Activated CD4-positive, alpha-beta T cell treated with anti-CD3 and anti-CD28 coated beads, Interleukin-2, amount 10 ng/mL, durations not matched to agents 24 days and 14 days (primary cell): ENCODE results near the gene CAPN3. TPM values are rescaled to one million over a fixed set of nuclear protein-coding genes. Genes with fewer than 3 reads are reported as not detected.
A peak's percentile ranks its signal among the peaks of the same experiment; 100 is the strongest.

ENCODE experiments used
- DNase-seq: peaks from one replicate; pipeline ENCODE4 v3.0.0; 2022
- H3K27ac Mint-ChIP-seq: one replicate; pipeline ENCODE4 v1.8.0; 2022; ENCODE audit warnings: mild to moderate bottlenecking, mixed read lengths
- H3K27me3 Mint-ChIP-seq: one replicate; pipeline ENCODE4 v1.8.0; 2022; ENCODE audit warnings: mixed read lengths
- H3K36me3 Mint-ChIP-seq: one replicate; pipeline ENCODE4 v1.8.0; 2022; ENCODE audit warnings: low read depth, mild to moderate bottlenecking, mixed read lengths
- H3K4me1 Mint-ChIP-seq: one replicate; pipeline ENCODE4 v1.8.0; 2021; ENCODE audit warnings: mixed read lengths
- H3K4me3 Mint-ChIP-seq: one replicate; pipeline ENCODE4 v1.8.0; 2022; ENCODE audit warnings: mild to moderate bottlenecking, moderate library complexity, mixed read lengths
- H3K9me3 Mint-ChIP-seq: one replicate; pipeline ENCODE4 v1.8.0; 2021; ENCODE audit warnings: mixed read lengths
- intact Hi-C: fragments of 100-400 bp; cut with micrococcal nuclease; formaldehyde crosslinking; loops from one replicate; pipeline ENCODE4 v1.15.1; 2023
- total RNA-seq: library from RNA; stranded (reverse); gene quantifications from 2 replicates; pipeline ENCODE4 v1.2.3, GENCODE V29; 2022

Gene CAPN3
- total RNA-seq, 1 donor from 2014 or later = 2.3 TPM

DNA sequence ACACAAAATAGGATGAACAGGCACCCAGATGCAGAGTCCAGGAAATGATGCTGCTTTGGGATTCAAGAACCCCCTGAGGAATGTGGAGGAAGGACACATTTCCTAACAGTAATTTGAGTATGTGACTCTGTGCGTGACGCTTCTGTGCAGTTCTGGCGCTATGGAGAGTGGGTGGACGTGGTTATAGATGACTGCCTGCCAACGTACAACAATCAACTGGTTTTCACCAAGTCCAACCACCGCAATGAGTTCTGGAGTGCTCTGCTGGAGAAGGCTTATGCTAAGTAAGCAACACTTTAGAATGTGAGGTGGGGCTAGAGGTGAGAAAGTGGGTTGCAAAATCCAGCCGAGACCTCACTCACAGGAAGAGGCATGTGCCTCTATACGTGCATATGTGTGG lies 28.3 kb downstream of the CAPN3 start:
- no peaks in the 10 kb centered on the region for H3K9me3 Mint-ChIP-seq
- no peak overlapping the region for H3K27ac Mint-ChIP-seq
- no peak for DNase-seq
- H3K27me3 Mint-ChIP-seq = no peaks in the 10 kb centered on the region
- H3K36me3 Mint-ChIP-seq = no peaks in the 10 kb centered on the region
- intact Hi-C loops = no loop called here
- no peaks in the 10 kb centered on the region for H3K4me1 Mint-ChIP-seq
- H3K4me3 Mint-ChIP-seq = no peak overlapping the region

DNA sequence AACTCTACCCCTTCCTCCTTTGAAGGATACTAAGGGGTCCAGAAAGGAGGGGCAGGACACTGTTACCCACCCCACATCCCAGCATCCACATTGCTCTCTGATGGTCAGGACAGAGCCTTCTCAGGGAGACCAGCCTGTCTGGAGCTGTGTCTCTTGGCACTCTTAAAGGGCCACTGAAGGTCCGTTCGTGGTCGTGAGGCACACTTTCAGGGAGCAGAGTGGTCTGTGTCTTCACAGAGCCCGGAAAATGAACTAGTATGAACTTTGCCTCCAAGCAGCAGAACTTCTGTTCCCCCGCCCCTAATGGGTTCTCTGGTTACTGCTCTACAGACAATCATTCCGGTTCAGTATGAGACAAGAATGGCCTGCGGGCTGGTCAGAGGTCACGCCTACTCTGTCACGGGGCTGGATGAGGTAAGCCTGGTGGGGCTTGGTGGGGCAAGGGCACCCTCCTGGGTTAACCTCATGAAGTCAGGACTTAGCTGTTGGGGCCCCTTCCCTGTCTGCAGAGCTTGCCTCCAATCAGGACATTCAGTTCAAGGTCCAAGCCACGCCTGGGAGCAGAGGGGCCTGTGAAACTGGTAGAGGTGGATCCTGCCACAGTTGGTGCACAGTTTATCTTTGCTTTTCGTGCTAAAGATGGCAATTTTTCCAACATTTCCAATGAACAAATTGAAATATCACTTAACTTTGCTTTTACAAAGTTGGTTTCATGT lies 33.2 kb downstream of the CAPN3 start:
- Mint-ChIP-seq H3K9me3 (no peaks in the 10 kb centered on the region), H3K4me3 (no peak overlapping the region), H3K4me1 (no peaks in the 10 kb centered on the region), H3K27ac (no peak overlapping the region), H3K27me3 (no peaks in the 10 kb centered on the region), H3K36me3 (no peaks in the 10 kb centered on the region)
- no peak for DNase-seq
- intact Hi-C loops = no loop called here

DNA sequence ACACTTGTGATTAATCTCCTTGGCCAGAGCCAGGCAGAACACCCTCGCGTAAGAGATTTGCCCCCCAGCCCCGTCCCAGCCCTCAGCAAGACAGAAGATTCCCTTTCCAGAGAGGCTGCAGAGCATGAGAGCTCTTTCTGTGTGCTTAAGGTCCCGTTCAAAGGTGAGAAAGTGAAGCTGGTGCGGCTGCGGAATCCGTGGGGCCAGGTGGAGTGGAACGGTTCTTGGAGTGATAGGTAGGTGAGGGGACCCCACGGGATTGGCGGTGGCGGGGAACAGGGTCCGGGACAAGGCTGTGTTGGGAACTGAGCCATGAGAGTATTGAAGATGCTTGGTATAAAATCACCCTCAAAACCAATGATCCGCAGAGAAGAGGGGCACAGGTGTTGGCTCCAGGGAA lies 34.8 kb downstream of the CAPN3 start:
- Mint-ChIP-seq H3K36me3 (no peaks in the 10 kb centered on the region), H3K4me1 (no peaks in the 10 kb centered on the region)
- intact Hi-C loops = no loop called here

DNA sequence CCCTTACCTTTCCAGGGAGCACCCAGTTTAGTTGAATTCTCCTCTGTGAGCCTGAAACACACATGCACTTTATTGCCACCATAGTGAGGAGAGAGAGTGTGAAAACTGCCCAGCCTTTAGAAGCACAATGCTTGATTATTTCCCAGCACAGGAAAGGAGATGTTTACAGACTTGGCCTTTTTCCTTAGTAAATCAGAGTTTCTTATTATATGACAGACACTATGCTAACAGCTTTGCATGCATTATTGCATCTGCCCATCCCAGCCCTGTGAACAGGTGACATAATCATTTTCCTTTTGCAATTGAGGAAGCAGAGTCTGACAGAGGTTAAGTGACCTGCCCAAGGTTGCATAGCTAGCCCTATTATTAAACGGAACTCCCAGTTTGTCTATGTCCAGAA lies 36.5 kb downstream of the CAPN3 start:
- DNase-seq = no peak
- Mint-ChIP-seq H3K4me1 (no peaks in the 10 kb centered on the region), H3K27ac (no peak overlapping the region), H3K27me3 (no peaks in the 10 kb centered on the region), H3K4me3 (no peak overlapping the region), H3K9me3 (no peaks in the 10 kb centered on the region), H3K36me3 (no peaks in the 10 kb centered on the region)
- intact Hi-C loops = no loop called here

More for the DNA sequence above, 34.8 kb downstream of the CAPN3 start:
- Mint-ChIP-seq H3K4me3 (no peak overlapping the region), H3K27ac (no peak overlapping the region), H3K27me3 (no peaks in the 10 kb centered on the region), H3K9me3 (no peaks in the 10 kb centered on the region)
- no peak for DNase-seq

DNA sequence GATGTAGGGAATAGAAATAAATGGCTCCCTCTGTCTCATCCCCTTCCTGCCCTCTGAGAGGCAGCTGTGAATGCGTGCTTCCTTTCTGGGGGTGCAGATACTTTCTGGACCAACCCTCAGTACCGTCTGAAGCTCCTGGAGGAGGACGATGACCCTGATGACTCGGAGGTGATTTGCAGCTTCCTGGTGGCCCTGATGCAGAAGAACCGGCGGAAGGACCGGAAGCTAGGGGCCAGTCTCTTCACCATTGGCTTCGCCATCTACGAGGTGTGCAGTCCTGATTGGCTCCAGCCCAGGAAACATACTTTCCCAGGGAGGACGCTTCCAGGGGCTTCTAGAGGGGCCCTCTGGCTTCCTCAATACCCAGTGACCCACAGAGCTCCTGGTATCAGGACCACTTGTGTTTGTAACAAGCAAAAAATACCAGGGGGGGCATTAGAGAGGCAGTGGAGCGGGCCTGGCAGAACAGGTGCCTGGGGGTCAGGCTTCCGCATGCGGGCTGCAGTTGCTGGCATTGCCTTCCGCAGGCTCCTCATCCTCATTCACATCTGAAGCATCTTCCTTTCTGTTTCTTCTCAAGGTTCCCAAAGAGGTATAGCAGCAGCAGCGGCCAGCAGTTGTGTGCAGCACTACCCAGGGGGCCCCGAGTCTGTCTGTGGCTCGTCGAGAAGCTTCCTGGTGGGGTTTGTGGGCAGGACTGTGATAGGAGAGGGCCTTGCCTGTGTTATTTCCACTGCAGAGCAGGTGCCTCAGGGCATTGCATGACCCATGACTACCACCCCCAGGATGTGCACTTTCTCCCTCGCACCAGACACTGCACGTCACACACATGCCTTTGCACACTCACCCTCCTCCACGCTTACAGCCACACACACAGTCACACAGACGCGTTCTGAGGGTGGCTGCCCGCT lies 42.5 kb downstream of the CAPN3 start:
- H3K4me3 Mint-ChIP-seq = peak overlapping the region; percentile 38
- peaks cover 2% of the 10 kb centered on the region for H3K36me3 Mint-ChIP-seq
- no peaks in the 10 kb centered on the region for H3K27me3 Mint-ChIP-seq
- peak overlapping the region; percentile 67 for H3K27ac Mint-ChIP-seq
- H3K9me3 Mint-ChIP-seq = no peaks in the 10 kb centered on the region
- intact Hi-C loops = no loop called here
- DNase-seq = no peak
- peaks cover 5% of the 10 kb centered on the region for H3K4me1 Mint-ChIP-seq

DNA sequence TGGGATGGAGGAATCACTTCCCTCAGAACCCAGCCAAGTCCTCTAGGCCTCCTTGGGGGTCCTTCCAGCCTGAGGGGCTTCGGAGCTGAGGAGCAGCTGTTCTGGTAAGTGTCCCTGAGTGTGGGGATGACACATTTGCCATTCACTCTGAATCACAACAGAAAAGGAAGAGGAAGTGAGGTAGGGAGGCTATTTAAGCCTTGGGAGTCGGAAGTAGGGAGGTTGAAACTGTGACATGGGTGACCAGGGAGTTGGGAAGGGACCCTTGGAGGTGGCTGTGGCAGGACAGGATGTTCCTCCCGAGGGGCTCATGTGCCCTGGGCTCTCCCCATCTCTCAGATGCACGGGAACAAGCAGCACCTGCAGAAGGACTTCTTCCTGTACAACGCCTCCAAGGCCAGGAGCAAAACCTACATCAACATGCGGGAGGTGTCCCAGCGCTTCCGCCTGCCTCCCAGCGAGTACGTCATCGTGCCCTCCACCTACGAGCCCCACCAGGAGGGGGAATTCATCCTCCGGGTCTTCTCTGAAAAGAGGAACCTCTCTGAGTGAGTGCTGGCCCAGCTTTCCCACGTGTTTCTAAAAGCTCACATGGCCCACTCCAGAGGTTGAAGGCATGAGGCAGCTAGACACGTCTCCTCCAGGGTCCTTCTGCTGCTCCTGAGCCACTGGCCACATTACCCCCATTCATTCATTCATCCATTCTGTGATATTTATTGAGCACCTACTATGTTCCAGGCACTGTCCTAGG lies 43.3 kb downstream of the CAPN3 start:
- no peak for DNase-seq
- H3K27ac Mint-ChIP-seq = no peak overlapping the region
- intact Hi-C loops = no loop called here
- H3K9me3 Mint-ChIP-seq = no peaks in the 10 kb centered on the region
- H3K36me3 Mint-ChIP-seq = peaks cover 2% of the 10 kb centered on the region
- no peak overlapping the region for H3K4me3 Mint-ChIP-seq
- peaks cover 5% of the 10 kb centered on the region for H3K4me1 Mint-ChIP-seq
- no peaks in the 10 kb centered on the region for H3K27me3 Mint-ChIP-seq

DNA sequence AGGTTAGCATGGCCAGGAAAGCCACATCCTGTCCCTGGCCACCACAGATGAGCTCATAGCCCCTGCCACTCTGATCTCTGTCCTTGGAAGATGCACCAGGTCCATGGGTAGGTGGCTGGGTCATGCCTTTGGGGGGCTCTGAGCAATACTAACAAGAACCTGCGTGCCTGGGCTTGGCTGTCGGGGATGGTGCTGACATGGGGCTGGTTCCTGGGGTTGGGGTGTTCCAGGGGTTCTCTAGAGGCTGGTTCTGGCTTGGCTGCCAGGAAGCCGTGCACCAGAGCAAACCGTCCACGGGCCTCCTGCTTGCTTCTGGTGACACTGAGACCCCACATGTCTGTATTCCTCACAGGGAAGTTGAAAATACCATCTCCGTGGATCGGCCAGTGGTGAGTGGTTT lies 44.1 kb downstream of the CAPN3 start:
- Mint-ChIP-seq H3K4me1 (peaks cover 5% of the 10 kb centered on the region), H3K36me3 (peaks cover 2% of the 10 kb centered on the region), H3K27ac (no peak overlapping the region), H3K27me3 (no peaks in the 10 kb centered on the region), H3K4me3 (no peak overlapping the region), H3K9me3 (no peaks in the 10 kb centered on the region)
- no peak for DNase-seq
- intact Hi-C loops = no loop called here

DNA sequence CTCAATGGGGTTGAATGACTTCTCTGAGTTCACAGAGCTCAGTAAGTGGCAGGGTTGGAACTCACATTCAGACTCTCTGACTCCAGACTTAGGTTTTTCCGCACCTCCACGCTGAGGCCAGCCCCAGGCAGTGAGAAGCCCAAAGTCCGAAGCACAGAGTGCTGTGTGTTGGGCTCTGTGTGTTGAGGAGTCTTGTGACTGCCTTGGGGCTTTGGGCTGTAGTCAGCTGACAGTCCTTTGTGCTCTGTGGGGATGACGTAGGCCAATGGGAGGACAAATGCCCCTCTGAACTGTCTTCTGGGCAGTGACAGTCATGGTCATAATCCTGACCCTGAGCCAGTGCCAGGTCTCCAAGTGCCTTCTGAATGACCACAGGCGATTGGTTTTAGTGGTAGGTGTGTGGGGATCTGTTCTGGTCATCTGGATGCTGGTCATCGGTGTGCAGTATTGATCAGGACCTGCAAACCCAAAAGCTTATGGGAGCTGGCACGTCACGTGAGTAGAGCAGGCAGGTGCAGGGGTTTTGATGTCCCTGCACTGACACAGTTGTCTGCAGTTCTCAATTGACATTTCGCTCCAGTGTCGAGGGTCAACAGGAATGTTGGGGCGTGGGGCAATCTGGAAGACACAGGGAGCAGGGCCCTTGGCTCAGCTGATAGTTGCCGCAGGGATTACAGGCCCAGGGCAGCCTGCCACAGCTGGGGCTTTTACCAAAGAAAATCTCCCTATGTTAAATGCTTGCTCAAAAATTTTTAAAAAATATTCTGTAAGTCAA lies 45.3 kb downstream of the CAPN3 start:
- peaks cover 5% of the 10 kb centered on the region for H3K4me1 Mint-ChIP-seq
- no peak overlapping the region for H3K27ac Mint-ChIP-seq
- DNase-seq = no peak
- no peaks in the 10 kb centered on the region for H3K9me3 Mint-ChIP-seq
- peaks cover 2% of the 10 kb centered on the region for H3K36me3 Mint-ChIP-seq
- intact Hi-C loops = no loop called here
- no peak overlapping the region for H3K4me3 Mint-ChIP-seq
- no peaks in the 10 kb centered on the region for H3K27me3 Mint-ChIP-seq

DNA sequence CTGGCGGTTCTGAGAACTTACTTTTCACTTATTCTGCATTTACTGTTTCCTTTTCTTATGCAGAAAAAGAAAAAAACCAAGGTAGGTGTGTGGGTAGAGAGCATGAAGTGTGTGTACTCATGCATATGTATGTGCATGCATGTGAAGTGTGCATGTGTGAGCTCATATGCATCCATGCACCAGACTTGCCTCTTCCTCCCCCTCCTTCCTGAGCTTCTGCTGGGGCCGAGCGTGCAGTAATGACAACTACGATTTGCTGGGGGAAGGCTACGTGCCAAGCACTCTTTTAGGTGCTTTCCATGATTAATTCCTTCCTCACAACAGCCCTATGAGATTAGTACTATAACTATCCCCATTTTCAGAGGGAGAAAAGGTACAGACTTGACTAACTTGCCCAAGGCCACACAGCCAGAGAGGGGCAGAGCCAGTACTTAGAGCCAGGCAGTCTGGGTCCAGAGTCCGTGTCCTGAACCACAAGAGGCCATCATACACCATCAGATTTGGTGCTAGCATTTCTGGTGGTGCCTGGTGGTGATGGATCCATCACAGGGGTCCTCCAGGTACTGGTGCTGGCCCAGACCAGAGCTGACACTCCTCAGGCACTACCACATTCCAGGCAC lies 46.7 kb downstream of the CAPN3 start:
- intact Hi-C loops = no loop called here
- Mint-ChIP-seq H3K4me3 (no peak overlapping the region), H3K4me1 (peaks cover 5% of the 10 kb centered on the region)

DNA sequence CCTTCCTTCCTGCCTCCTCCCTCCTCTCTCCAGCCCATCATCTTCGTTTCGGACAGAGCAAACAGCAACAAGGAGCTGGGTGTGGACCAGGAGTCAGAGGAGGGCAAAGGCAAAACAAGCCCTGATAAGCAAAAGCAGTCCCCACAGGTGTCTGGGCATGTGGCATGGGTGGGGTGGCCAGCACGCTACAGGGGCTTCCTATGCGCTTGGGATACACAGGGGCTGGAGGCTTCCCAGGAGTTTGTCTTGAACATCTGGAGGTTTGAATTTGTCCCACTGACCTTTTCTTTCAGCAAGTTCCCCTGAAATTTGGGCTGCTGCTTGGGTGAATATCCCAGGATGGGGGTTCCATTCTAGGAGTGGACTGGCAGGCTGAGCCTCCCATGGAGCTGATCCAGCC lies 48.9 kb downstream of the CAPN3 start:
- no peak for DNase-seq
- Mint-ChIP-seq H3K27ac (no peak overlapping the region), H3K4me3 (no peak overlapping the region), H3K4me1 (peaks cover 2% of the 10 kb centered on the region), H3K27me3 (no peaks in the 10 kb centered on the region), H3K9me3 (no peaks in the 10 kb centered on the region), H3K36me3 (peaks cover 5% of the 10 kb centered on the region)
- intact Hi-C loops = no loop called here

More for the DNA sequence above, 46.7 kb downstream of the CAPN3 start:
- Mint-ChIP-seq H3K9me3 (no peaks in the 10 kb centered on the region), H3K36me3 (peaks cover 4% of the 10 kb centered on the region), H3K27ac (no peak overlapping the region), H3K27me3 (no peaks in the 10 kb centered on the region)
- no peak for DNase-seq

DNA sequence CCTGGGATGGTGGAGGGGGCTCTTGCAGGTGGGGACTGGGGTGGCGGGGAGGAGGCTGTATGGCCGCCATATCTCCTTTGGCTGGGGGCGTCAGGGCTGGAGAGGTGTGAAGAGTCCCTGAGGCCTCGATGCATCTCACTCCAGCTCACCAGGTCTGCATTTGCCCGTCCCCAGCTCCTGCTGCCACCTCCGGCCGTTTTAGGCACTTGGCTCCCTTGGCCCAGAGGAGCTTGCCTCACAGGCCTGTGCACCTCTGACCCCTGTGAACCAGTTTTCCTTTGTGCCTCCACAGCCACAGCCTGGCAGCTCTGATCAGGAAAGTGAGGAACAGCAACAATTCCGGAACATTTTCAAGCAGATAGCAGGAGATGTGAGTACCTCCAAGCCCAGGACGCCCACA lies 49.7 kb downstream of the CAPN3 start:
- no peaks in the 10 kb centered on the region for H3K27me3 Mint-ChIP-seq
- H3K4me3 Mint-ChIP-seq = no peak overlapping the region
- no peak for DNase-seq
- intact Hi-C loops = no loop called here
- H3K36me3 Mint-ChIP-seq = peaks cover 7% of the 10 kb centered on the region
- H3K27ac Mint-ChIP-seq = no peak overlapping the region
- H3K4me1 Mint-ChIP-seq = no peaks in the 10 kb centered on the region
- no peaks in the 10 kb centered on the region for H3K9me3 Mint-ChIP-seq

DNA sequence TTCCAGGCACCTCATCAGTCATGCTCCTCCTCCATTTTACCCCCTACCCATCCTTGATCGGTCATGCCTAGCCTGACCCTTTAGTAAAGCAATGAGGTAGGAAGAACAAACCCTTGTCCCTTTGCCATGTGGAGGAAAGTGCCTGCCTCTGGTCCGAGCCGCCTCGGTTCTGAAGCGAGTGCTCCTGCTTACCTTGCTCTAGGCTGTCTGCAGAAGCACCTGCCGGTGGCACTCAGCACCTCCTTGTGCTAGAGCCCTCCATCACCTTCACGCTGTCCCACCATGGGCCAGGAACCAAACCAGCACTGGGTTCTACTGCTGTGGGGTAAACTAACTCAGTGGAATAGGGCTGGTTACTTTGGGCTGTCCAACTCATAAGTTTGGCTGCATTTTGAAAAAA lies 52.6 kb downstream of the CAPN3 start:
- no peak overlapping the region for H3K4me3 Mint-ChIP-seq
- no peaks in the 10 kb centered on the region for H3K27me3 Mint-ChIP-seq
- no peak overlapping the region for H3K27ac Mint-ChIP-seq
- no peaks in the 10 kb centered on the region for H3K4me1 Mint-ChIP-seq
- H3K36me3 Mint-ChIP-seq = peaks cover 20% of the 10 kb centered on the region
- no peaks in the 10 kb centered on the region for H3K9me3 Mint-ChIP-seq
- intact Hi-C loops = no loop called here
- no peak for DNase-seq

DNA sequence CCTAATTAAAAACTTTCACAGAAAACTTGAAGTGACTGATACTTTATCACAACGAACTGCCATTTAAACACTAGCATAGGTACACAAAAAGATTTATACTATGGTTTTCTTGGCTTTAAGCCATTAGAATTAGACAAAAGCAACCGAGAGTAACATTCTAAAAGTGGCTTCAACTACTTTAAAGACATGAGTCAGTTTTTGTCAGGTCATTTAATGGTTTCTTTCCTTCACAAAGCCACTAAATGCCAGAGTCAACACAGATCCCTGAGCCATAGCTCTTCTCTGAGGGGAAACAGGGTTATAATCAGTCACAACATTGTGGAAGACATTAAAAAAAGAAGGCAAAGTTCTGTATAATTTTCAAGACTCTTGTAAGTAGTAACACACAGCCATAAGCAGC lies 54.6 kb downstream of the CAPN3 start:
- no peak overlapping the region for H3K27ac Mint-ChIP-seq
- peaks cover 30% of the 10 kb centered on the region for H3K36me3 Mint-ChIP-seq
- H3K4me3 Mint-ChIP-seq = no peak overlapping the region
- no peaks in the 10 kb centered on the region for H3K4me1 Mint-ChIP-seq
- no peak for DNase-seq
- no peaks in the 10 kb centered on the region for H3K27me3 Mint-ChIP-seq
- no peaks in the 10 kb centered on the region for H3K9me3 Mint-ChIP-seq
- intact Hi-C loops = no loop called here
